CD4-positive, alpha-beta T cell (primary cell): ENCODE data around the gene EDN1. TPM values are rescaled to one million over a fixed set of nuclear protein-coding genes. Genes with fewer than 3 reads are reported as not detected.

Experiments
- ATAC-seq: fragments of 200-7000 bp; cut with Tn5 transposase; one replicate; pipeline ENCODE4 v1.10.0; 2022; ENCODE audit warnings: mild to moderate bottlenecking; ENCODE audit not compliant: poor library complexity
- CTCF ChIA-PET: fragments of 350-600 bp; sonication (Branson Sonifier 250); formaldehyde crosslinking; loops from one replicate; lab custom pipeline; 2021; ENCODE audit warnings: antibody characterized with exemption, inconsistent platforms; lab: Charles Lee
- POLR2A ChIA-PET: fragments of 350-600 bp; sonication (Branson Sonifier 250); formaldehyde crosslinking; loops from one replicate; lab custom pipeline; 2021; ENCODE audit warnings: antibody characterized with exemption, inconsistent platforms; lab: Charles Lee
- DNase-seq, 14 experiments: peaks; one replicate each; pipeline ENCODE4 v3.0.0-alpha.2; 2013 to 2020; ENCODE audit warnings: mixed read lengths in 2 of 14
- H3K27ac ChIP-seq, 2 donors: one replicate each; pipeline versions ENCODE4 v1.5.1 to v1.7.0; 2013; ENCODE audit warnings: low read length in 2 of 2, low read depth in 1 of 2, mild to moderate bottlenecking in 1 of 2
- H3K27me3 ChIP-seq, 2 experiments: 1 replicate in 1 of 2; 2 replicates in 1 of 2; pipeline versions ENCODE4 v1.6.1 to v1.7.0; 2013; ENCODE audit warnings: low read length in 2 of 2, control low read depth in 1 of 2, mild to moderate bottlenecking in 1 of 2, moderate library complexity in 1 of 2; ENCODE audit not compliant: insufficient read depth in 2 of 2, control insufficient read depth in 1 of 2
- H3K36me3 ChIP-seq: one replicate; pipeline ENCODE4 v1.6.1; 2013; ENCODE audit warnings: low read length, control low read depth; ENCODE audit not compliant: insufficient read depth
- H3K4me1 ChIP-seq: one replicate; pipeline ENCODE4 v1.6.1; 2013; ENCODE audit warnings: low read length, control low read depth; ENCODE audit not compliant: insufficient read depth
- H3K4me3 ChIP-seq: one replicate; pipeline ENCODE4 v1.5.1; 2013; ENCODE audit warnings: mild to moderate bottlenecking, low read length, moderate library complexity
- H3K9me3 ChIP-seq, 2 experiments: 1 replicate in 1 of 2; 2 replicates in 1 of 2; pipeline versions ENCODE4 v1.6.1 to v1.7.0; 2013; ENCODE audit warnings: low read length in 2 of 2, mild to moderate bottlenecking in 2 of 2, control low read depth in 1 of 2, moderate library complexity in 1 of 2; ENCODE audit not compliant: control insufficient read depth in 1 of 2, insufficient read depth in 1 of 2
- H3K27ac Mint-ChIP-seq: one replicate; pipeline ENCODE4 v1.8.0; 2020; ENCODE audit warnings: mixed read lengths
- H3K27me3 Mint-ChIP-seq: one replicate; pipeline ENCODE4 v1.8.0; 2021; ENCODE audit warnings: mixed read lengths
- H3K36me3 Mint-ChIP-seq: one replicate; pipeline ENCODE4 v1.8.0; 2021; ENCODE audit warnings: low read depth, mixed read lengths
- H3K4me1 Mint-ChIP-seq: one replicate; pipeline ENCODE4 v1.8.0; 2021; ENCODE audit warnings: low read depth, mixed read lengths
- H3K4me3 Mint-ChIP-seq: one replicate; pipeline ENCODE4 v1.8.0; 2020; ENCODE audit warnings: mild to moderate bottlenecking, mixed read lengths
- H3K9me3 Mint-ChIP-seq: one replicate; pipeline ENCODE4 v1.8.0; 2020; ENCODE audit warnings: mixed read lengths
- intact Hi-C, 2 experiments: fragments of 100-400 bp; cut with DNase I in 1 of 2; cut with micrococcal nuclease in 1 of 2; formaldehyde crosslinking; loops; one replicate each; pipeline versions ENCODE4 v1.15.1 to v1.9.0; 2023 to 2025; cut with DNase I, micrococcal nuclease
- total RNA-seq, 174 experiments: library from RNA in 2 of 174; stranded (reverse) in 2 of 174; gene quantifications; one replicate each; pipeline ENCODE4 v1.2.3 and lab custom pipeline; 2021 to 2026
- TF ChIP-seq, protein P1 (sequence below): fragments of 200-600 bp; IDR thresholded peaks from one replicate; pipeline ENCODE4 v1.8.0; 2022; ENCODE audit warnings: antibody characterized with exemption, mild to moderate bottlenecking

Gene EDN1
- total RNA-seq, 2 experiments from 2014 or later, result 0.80 to 1.1 TPM

DNA sequence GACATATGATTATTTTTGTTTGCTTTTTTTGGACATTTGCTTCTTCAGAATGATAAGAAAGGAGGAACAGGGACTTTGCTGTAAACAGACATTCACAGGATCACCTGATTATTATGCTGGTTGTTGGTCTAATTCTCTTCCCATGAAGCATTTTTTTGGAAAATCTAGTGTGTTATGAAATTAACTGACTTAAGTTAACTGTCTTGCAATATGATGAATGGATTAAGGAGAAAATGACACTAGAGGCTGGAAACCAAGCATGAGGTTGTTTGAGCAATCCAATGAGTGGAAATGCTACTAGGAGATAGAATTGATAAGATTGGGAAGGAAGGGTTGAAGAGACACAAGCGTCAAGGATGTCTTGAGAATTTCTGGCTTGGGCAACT, 13.2 kb upstream of the EDN1 start:
- H3K36me3 ChIP-seq, result no peaks in the 10 kb centered on the region
- no peak for DNase-seq
- Mint-ChIP-seq H3K9me3 (peaks cover 2% of the 10 kb centered on the region), H3K36me3 (peaks cover 7% of the 10 kb centered on the region), H3K4me1 (peaks cover 7% of the 10 kb centered on the region), H3K27ac (no peak overlapping the region), H3K4me3 (no peak overlapping the region), H3K27me3 (peaks cover 14% of the 10 kb centered on the region)
- H3K4me3 ChIP-seq, result no peak overlapping the region
- ATAC-seq, result no peak
- CTCF ChIA-PET, result no interaction called here
- H3K27me3 ChIP-seq, result no peaks in the 10 kb centered on the region
- intact Hi-C loops, result no loop called here
- POLR2A ChIA-PET, result no interaction called here
- H3K9me3 ChIP-seq, result peaks cover 3 to 10% of the 10 kb centered on the region in 2 experiments
- TF ChIP-seq, protein P1, sequence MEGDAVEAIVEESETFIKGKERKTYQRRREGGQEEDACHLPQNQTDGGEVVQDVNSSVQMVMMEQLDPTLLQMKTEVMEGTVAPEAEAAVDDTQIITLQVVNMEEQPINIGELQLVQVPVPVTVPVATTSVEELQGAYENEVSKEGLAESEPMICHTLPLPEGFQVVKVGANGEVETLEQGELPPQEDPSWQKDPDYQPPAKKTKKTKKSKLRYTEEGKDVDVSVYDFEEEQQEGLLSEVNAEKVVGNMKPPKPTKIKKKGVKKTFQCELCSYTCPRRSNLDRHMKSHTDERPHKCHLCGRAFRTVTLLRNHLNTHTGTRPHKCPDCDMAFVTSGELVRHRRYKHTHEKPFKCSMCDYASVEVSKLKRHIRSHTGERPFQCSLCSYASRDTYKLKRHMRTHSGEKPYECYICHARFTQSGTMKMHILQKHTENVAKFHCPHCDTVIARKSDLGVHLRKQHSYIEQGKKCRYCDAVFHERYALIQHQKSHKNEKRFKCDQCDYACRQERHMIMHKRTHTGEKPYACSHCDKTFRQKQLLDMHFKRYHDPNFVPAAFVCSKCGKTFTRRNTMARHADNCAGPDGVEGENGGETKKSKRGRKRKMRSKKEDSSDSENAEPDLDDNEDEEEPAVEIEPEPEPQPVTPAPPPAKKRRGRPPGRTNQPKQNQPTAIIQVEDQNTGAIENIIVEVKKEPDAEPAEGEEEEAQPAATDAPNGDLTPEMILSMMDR, result no peak
- H3K4me1 ChIP-seq, result no peaks in the 10 kb centered on the region
- H3K27ac ChIP-seq, result no peak overlapping the region

- Histone ChIP-seq H3K4me3 (no peak overlapping the region), H3K27ac (no peak overlapping the region), H3K4me1 (no peaks in the 10 kb centered on the region), H3K27me3 (no peaks in the 10 kb centered on the region), H3K36me3 (no peaks in the 10 kb centered on the region), H3K9me3 (peaks cover 0 to 7% of the 10 kb centered on the region in 2 experiments)
- peaks cover 7% of the 10 kb centered on the region for H3K4me1 Mint-ChIP-seq
- ATAC-seq (no peak), DNase-seq (no peak)
- no peaks in the 10 kb centered on the region for H3K9me3 Mint-ChIP-seq
- TF ChIP-seq, protein P1, result no peak
- H3K36me3 Mint-ChIP-seq, result peaks cover 7% of the 10 kb centered on the region
- intact Hi-C loops, result no loop called here
- no peak overlapping the region for H3K27ac Mint-ChIP-seq
- no peak overlapping the region for H3K4me3 Mint-ChIP-seq
- ChIA-PET POLR2A (no interaction called here), CTCF (no interaction called here)
- peaks cover 18% of the 10 kb centered on the region for H3K27me3 Mint-ChIP-seq
These were observed 12.8 kb upstream of the EDN1 start for GRCh38 chr6:12277386-12277785.

DNA sequence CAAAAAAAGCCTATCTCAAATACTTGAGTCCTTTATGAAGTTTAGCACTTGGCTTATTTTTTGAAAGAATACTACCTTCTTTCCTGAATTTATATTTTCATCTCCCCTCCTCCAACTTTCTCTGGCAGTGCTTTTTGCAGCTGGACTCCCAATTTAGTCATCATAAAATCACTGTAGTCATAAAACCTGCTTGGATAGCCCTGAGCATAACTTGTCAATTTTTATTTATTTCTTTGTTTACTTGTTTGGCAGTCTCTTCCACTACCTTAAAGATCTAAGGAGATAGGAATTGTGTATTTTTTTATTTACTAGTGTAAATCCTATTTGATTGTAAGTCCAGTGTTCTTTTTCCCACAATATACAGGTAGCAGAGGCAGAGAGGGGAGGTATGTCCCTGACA, 11.2 kb upstream of the EDN1 start:
- Mint-ChIP-seq H3K9me3 (no peaks in the 10 kb centered on the region), H3K36me3 (no peaks in the 10 kb centered on the region), H3K27ac (no peak overlapping the region), H3K4me1 (peaks cover 7% of the 10 kb centered on the region), H3K27me3 (peaks cover 28% of the 10 kb centered on the region), H3K4me3 (no peak overlapping the region)
- DNase-seq, result no peak
- intact Hi-C loops, result no loop called here
- no peak for ATAC-seq
- Histone ChIP-seq H3K27me3 (no peaks in the 10 kb centered on the region), H3K4me3 (no peak overlapping the region), H3K4me1 (no peaks in the 10 kb centered on the region), H3K36me3 (no peaks in the 10 kb centered on the region), H3K9me3 (no peaks in the 10 kb centered on the region), H3K27ac (no peak overlapping the region)
- ChIA-PET CTCF (no interaction called here), POLR2A (no interaction called here)
- TF ChIP-seq, protein P1, result no peak
